ENCODE data around the gene SV2C.
"Not testable (repeated sequence)": the region's sequence is repeated elsewhere in the genome, so short reads cannot be mapped to it uniquely, and the experiment has no call there.

- not testable (repeated sequence) for TF ChIP-seq GLIS3 (CRISPR knock-in tag; IDR thresholded peaks at IDR 0.05); PATZ1 (CRISPR knock-in tag; IDR thresholded peaks at IDR 0.05; ENCODE audit: borderline replicate concordance); TOX (CRISPR knock-in tag; IDR thresholded peaks at IDR 0.05; ENCODE audit: borderline replicate concordance); ZNF565 (CRISPR knock-in tag; conservative IDR thresholded peaks at IDR 0.05; ENCODE audit: low read depth); PPARA (CRISPR knock-in tag; IDR thresholded peaks at IDR 0.05; ENCODE audit: borderline replicate concordance); CREB5 (CRISPR knock-in tag; IDR thresholded peaks at IDR 0.05; ENCODE audit: low read depth); ZFP30 (CRISPR knock-in tag; IDR thresholded peaks at IDR 0.05); ZFP3 (CRISPR knock-in tag; IDR thresholded peaks at IDR 0.05); ZC3H10 (CRISPR knock-in tag; IDR thresholded peaks at IDR 0.05); ZNF70 (CRISPR knock-in tag; IDR thresholded peaks at IDR 0.05); ARNTL (CRISPR knock-in tag; IDR thresholded peaks at IDR 0.05; ENCODE audit: borderline replicate concordance, low read depth); CSRNP3 (CRISPR knock-in tag; IDR thresholded peaks at IDR 0.05)
Observed at GRCh38 chr5:76302661-76303060, 219.5 kb downstream of the SV2C start.

Data from SK-N-SH treated with all-trans-retinoic acid at 6 μM for 48 hours (cell line).